Tibial artery (tissue), 4 donors: ENCODE data around the gene GSDMA.

Source experiments
- DNase-seq, 2 donors: peaks; one replicate each; pipeline ENCODE4 v3.0.0-alpha.2; 2019
- H3K27ac ChIP-seq, 2 donors: fragments of 200-600 bp; sonication (generic) in 1 of 2; 1 replicate in 1 of 2; 2 replicates in 1 of 2; pipeline ENCODE4 v1.5.1; 2018 to 2019; ENCODE audit warnings: mild to moderate bottlenecking in 1 of 2
- H3K27me3 ChIP-seq, 2 donors: fragments of 200-600 bp; sonication (generic) in 1 of 2; one replicate each; pipeline versions ENCODE4 v1.5.1 to v1.6.0; 2016 to 2019
- H3K36me3 ChIP-seq, 3 donors: fragments of 200-600 bp; sonication (generic) in 2 of 3; one replicate each; pipeline ENCODE4 v1.5.1; 2016 to 2019; ENCODE audit warnings: mild to moderate bottlenecking in 2 of 3
- H3K4me1 ChIP-seq, 4 donors: fragments of 200-600 bp; sonication (generic) in 2 of 4; 1 replicate in 3 of 4; 2 replicates in 1 of 4; pipeline ENCODE4 v1.5.1; 2016 to 2019
- H3K4me3 ChIP-seq, 2 donors: fragments of 200-600 bp; sonication (generic) in 1 of 2; 1 replicate in 1 of 2; 2 replicates in 1 of 2; pipeline ENCODE4 v1.5.1; 2018 to 2019; ENCODE audit warnings: mild to moderate bottlenecking in 2 of 2
- H3K9me3 ChIP-seq, 3 donors: fragments of 200-600 bp; sonication (generic) in 1 of 3; one replicate each; pipeline ENCODE4 v1.5.1; 2016 to 2019
- CTCF ChIP-seq, 2 experiments: fragments of 200-600 bp in 1 of 2; fragments of 450-650 bp in 1 of 2; IDR thresholded peaks; one replicate each; pipeline ENCODE4 v1.5.1; 2017 to 2019; ENCODE audit warnings: antibody characterized with exemption in 2 of 2, mild to moderate bottlenecking in 1 of 2, moderate library complexity in 1 of 2
- intact Hi-C: fragments of 100-400 bp; cut with DNase I; formaldehyde crosslinking; loops from one replicate; pipeline ENCODE4 v1.15.0; 2023; ENCODE audit warnings: low total_unique reads

The GSDMA gene

GRCh38 chr17:40023590-40024292 lies 60.9 kb downstream of the GSDMA start:
- Histone ChIP-seq H3K27me3 (no peaks in the 10 kb centered on the region), H3K36me3 (peaks cover 49 to 89% (median 70%) of the 10 kb centered on the region in 3 donors), H3K4me1 (peaks cover 0 to 46% (median 14%) of the 10 kb centered on the region in 4 donors), H3K4me3 (no peak overlapping the region), H3K27ac (no peak overlapping the region), H3K9me3 (no peaks in the 10 kb centered on the region)
- DNase-seq: no peak
- no peak for TF ChIP-seq CTCF (IDR thresholded peaks at IDR 0.05)
- intact Hi-C loops: no loop called here

- Histone ChIP-seq H3K4me3 (no peak overlapping the region), H3K9me3 (no peaks in the 10 kb centered on the region), H3K27me3 (no peaks in the 10 kb centered on the region), H3K27ac (no peak overlapping the region), H3K36me3 (peaks cover 56 to 91% (median 73%) of the 10 kb centered on the region in 3 donors), H3K4me1 (peaks cover 0 to 35% (median 6%) of the 10 kb centered on the region in 4 donors)
- TF ChIP-seq CTCF (IDR thresholded peaks at IDR 0.05): no peak
- no peak for DNase-seq
- intact Hi-C loops: no loop called here
These were observed 62.1 kb downstream of the GSDMA start for GRCh38 chr17:40024901-40025300.

- peaks cover 62 to 91% (median 71%) of the 10 kb centered on the region in 3 donors for H3K36me3 ChIP-seq
- H3K27me3 ChIP-seq: no peaks in the 10 kb centered on the region
- no peak for DNase-seq
- H3K4me1 ChIP-seq: peaks cover 0 to 35% (median 6%) of the 10 kb centered on the region in 4 donors
- TF ChIP-seq CTCF (IDR thresholded peaks at IDR 0.05): no peak
- no peak overlapping the region for H3K27ac ChIP-seq
- no peak overlapping the region for H3K4me3 ChIP-seq
- no peaks in the 10 kb centered on the region for H3K9me3 ChIP-seq
- intact Hi-C loops: no loop called here
These were observed 62.8 kb downstream of the GSDMA start for GRCh38 chr17:40025559-40025958.

GRCh38 chr17:40025991-40026815 lies 63.4 kb downstream of the GSDMA start:
- intact Hi-C loops: no loop called here
- Histone ChIP-seq H3K4me3 (no peak overlapping the region), H3K36me3 (peaks cover 68 to 91% (median 74%) of the 10 kb centered on the region in 3 donors), H3K27me3 (no peaks in the 10 kb centered on the region), H3K27ac (no peak overlapping the region), H3K9me3 (no peaks in the 10 kb centered on the region), H3K4me1 (peaks cover 0 to 35% (median 6%) of the 10 kb centered on the region in 4 donors)
- no peak for DNase-seq
- no peak for TF ChIP-seq CTCF (IDR thresholded peaks at IDR 0.05)

- intact Hi-C loops: no loop called here
- Histone ChIP-seq H3K4me3 (no peak overlapping the region), H3K27me3 (no peaks in the 10 kb centered on the region), H3K9me3 (no peaks in the 10 kb centered on the region), H3K27ac (peak overlapping the region in 1 of 2 donors; percentile 35), H3K36me3 (peaks cover 72 to 91% (median 76%) of the 10 kb centered on the region in 3 donors), H3K4me1 (peaks cover 0 to 34% (median 6%) of the 10 kb centered on the region in 4 donors)
- DNase-seq: peak; percentile 76 to 85
- TF ChIP-seq CTCF (IDR thresholded peaks at IDR 0.05): peak; percentile 87 to 92
These were observed 64.2 kb downstream of the GSDMA start for GRCh38 chr17:40026816-40027613.
